Activated T-cell treated with anti-CD3 and anti-CD28 coated beads for 1 hour (primary cell): ENCODE data around the gene PRKCD.

Source experiments
- DNase-seq: peaks from one replicate; pipeline ENCODE4 v3.0.0-alpha.2; 2020; ENCODE audit warnings: low read depth

PRKCD gene

DNA sequence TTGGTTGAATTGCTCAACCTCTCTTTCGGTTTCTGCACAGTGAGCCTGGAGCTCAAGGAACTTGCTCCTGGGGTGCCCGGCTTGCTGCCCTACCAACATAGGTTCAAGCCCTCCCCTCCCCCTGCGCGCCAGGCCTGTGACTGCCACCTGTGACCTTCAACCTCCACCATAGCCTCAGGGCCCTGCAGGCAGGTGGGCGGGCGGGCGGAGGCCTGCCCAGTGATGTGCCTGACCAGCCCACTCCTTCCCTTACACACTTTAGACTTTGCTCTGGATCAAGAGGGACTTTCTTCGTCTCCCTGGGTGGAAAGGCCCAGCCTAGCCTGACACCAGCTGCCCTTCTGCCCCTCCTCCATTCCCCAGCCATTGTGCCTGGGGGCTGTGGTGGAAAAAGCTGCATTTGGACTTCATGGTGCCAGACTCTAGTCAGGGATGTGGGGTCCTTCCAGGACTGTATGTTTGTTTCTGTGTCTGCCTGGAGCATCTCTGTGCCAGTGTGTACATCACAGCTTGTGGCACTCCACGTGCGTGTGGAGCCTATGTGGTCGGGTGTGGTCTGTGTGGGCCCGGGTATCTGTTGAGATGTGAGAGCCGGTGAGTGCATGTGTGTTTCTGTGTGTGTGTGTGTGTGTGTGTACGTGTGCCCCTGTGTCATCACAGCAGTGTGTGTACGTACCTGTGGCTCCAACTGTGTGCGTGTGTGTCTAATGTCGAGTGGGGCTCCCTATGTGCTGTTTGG, 9.5 kb downstream of the PRKCD start:
- no peak for DNase-seq

DNA sequence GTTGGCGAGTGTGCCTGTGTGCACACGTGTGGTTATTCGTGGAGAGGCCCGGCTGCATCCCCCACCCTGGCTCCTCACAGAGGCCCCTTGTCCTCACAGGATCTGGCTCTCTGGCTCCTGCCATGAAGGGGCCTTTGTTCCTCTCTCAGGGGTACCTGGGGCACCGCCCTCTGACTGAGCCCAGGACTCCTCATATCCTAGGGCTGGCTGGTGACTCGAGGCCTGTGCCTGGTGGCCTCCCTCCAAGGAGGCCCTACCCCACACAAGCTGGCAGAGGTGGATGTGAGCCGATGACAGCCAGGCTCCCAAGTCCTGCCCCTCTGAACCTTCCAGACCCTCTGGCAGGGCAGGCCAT, 10.0 kb downstream of the PRKCD start:
- no peak for DNase-seq

DNA sequence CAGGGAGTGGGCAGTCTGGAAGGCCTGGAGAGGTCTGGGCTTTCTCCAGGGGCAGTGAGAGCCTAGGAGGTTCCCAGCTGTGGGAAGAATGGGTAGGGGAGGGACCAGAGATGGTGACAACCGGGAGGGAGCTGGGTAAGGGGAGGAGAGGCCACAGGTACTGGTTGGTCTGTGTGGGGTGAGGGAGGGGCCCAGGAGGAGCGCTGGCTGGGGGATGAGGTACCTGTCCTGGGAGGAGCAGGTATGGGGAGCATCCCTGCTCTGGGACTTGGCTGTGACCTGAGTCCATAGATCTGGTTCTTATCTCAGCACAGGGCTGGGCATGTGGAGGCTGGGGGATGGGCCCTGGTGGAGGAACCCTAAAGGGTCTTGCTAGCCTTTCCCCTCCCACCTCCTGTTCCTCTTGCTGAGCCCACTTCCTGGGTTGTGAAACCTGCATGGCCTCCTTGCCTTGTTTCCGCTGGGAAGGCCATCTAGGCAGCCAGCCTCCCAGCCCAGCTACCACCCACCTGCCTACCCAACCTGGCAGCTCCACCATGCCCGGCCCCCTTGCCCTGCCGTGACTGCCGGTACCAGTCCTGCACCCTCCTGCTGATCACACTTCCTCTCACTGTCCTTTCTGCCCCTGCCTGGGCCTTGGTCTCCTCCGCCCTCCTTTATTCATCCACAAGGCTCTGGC, 11.0 kb downstream of the PRKCD start:
- no peak for DNase-seq

DNA sequence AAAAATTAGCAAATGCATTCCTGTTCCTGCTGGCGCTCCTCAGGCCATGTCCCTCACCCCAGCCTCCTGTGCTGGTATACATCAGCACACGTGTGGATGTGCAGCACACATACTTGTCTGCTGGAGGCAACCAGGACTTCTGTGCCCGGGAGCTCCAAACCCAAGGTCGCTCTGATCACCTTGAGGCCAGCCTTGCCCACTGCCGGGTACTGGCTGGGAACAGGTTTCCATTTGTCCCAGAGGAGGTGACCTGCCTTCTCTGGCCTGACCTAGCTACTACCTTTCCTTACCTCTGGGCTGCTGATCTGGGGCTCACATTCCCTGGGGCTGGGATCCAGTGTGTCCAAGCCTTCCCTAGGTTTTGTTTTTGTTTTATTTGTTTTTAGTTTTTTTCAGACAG, 12.1 kb downstream of the PRKCD start:
- no peak for DNase-seq

DNA sequence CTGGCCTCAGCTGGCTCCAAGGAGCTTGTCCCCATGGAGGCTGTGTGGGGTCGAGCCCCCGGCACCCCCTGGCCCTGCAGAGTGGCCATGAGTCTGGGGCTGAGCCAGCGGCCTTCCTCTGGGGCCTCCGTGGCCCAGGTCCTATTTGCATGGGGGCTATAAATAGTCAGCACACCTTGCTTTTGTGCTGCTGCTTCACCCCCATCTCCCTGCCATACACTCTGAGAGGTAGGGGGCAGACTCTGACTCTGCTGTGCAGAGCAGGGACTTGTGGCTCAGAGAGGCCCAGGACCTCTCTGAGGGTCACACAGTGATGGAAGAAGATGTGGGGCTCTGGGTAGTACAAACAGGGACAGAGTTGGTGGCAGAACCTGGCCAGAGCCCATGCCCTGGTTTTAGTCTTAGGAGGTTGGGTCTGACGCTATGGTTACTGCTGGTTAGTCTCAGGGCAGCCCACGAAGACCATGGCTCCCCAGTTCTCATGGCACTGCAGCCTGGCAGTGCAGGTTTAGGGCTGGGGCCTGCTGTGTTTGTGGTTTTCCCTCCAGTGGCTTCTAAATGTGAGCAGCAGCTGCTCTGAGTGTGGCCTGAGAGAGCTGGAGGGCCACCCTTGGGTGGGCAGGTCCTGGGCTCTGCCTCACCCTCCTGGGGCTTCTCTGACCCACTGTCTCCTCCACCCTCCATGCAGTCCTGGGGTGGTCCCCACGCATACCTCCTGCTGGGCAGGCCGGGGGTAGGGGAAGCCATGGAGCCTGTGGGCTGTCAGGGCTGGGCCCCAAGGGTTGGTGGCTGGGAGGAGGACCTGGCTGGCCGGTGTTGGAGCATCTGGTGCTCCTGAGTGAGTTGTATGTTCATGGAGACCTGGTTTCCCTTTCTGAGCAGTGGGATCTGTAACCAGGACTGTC, 13.6 kb downstream of the PRKCD start:
- DNase-seq, result no peak

DNA sequence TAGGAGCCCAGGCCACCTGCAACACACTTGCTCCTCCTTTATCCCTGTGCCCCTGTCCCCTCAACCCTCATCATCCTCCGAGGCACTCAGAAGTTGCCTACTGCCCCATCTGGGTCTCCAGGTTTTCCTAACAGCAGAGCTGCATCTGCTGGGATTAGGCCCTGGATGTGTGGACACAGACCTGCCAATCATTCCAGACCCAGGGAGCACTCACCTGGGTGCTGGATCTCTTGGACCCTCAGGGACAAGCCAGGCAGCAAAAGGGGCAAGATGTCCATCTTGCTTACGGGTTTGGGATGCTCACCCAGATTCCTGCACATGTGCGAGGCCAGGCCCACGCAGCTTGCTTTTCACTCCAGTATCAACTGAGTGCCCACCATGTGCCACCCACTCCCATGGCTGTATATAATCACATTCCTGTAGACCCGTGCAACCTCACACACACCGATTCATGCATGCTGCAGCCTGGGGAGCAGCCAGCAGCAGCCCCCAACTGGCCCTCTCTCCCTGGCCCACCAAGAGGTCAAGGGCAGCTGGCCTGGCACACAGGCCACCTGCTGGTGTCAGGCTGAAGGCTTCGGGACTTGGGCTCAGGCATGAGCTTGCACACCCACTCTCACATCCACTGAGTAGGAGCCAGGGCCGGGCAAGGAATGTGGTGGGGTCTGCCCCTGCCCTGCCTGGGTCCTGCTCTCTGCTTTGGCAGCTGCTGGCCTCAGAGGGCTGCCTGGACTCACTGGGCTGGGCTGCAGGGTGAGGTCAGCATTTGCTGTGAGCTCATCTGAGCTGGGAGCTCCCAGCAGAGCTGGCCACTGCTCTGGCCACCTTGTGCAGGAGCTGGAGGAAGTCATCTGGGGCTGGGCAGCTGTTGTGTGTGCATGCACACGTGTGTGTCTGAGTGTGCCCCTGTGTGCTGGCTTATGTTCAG, 14.9 kb downstream of the PRKCD start:
- DNase-seq, result no peak

DNA sequence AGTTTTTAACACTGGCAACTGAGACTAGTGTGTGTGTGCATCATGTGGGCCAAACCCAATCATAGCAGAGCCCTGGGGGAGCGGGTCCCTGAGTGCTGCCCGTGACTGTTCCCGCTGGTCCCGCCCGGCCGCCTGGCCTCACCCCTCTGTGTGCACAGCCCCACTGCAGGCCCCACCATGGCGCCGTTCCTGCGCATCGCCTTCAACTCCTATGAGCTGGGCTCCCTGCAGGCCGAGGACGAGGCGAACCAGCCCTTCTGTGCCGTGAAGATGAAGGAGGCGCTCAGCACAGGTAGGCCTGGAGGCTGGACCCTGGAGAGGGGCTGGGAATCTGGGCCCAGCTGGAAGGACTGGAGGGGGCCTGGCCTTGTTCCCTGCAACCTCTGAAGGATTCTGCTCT, 17.2 kb downstream of the PRKCD start:
- DNase-seq, result no peak

DNA sequence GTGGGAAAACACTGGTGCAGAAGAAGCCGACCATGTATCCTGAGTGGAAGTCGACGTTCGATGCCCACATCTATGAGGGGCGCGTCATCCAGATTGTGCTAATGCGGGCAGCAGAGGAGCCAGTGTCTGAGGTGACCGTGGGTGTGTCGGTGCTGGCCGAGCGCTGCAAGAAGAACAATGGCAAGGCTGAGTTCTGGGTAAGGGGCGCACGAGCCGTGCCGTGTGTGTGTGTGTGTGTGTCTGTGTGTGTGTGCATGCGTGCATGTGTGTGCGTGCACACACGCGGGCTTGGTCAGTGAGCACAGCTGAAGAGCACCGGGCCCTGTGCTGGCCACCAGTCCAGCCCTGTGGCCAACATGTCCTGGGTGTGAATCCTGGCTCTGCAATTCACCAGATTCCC, 18.6 kb downstream of the PRKCD start:
- no peak for DNase-seq

DNA sequence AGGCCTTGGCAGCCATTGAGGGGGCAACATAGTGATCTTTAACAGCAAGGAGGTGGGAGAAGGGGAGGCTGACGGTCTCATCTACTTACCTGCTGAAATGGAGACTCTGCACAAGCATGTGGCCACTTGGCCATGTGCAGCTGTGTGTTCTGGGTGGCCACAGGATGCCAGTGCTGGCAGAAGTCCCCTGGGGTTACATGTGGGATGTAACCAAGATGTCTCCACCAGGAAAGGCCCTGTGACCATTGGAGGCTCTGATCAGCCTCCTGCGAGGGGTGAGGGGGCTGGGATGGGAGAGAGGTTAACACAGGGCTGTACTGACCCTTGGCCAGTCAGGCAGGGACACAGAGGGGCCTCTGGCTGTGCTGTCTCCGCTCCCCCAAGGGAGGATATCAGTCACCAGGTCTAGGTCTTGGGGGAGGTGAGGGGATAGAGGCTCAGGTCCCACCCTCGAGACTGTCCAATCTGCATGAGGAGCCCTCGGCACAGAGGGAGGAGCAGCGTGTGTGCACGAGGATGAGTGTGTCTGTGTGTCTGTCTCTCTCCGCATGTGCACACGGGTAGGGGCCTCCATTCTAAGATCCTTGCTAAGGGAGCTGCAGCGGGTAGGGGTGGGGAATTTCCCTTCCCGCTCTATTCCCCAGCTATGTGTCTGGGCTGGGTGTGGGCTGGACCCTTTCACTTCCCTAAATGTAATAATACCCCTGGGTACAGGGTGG, 19.5 kb downstream of the PRKCD start:
- no peak for DNase-seq

DNA sequence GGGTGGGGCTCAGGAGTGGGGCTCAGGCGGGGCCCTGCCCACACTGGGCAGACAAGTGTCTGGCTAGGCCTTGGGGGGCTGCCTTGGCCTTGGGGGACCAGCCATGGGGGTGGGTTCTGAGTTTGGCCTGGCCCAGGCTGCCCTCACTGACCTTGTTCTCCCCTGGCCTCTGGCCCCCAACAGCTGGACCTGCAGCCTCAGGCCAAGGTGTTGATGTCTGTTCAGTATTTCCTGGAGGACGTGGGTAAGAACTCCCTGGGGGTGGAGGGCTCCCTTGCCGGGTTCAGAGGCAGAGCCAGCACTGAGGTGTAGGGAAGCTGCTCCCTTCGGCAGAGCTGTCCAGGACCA, 20.0 kb downstream of the PRKCD start:
- DNase-seq, result no peak

DNA sequence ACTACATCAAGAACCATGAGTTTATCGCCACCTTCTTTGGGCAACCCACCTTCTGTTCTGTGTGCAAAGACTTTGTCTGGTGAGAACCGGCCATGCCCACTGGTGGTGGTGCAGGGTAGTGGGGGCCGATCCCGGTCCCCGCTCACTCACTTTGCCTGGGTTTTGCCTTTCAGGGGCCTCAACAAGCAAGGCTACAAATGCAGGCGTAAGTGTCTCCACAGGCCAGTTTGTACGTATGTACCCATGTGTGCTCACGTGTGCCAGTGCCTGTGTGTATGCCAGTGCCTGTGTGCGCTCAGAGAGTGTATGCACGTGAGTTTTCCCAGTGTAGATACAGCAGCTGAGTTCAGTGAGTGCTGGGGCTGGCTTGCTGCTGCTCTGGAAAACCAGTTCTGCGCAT, 20.5 kb downstream of the PRKCD start:
- DNase-seq, result no peak

DNA sequence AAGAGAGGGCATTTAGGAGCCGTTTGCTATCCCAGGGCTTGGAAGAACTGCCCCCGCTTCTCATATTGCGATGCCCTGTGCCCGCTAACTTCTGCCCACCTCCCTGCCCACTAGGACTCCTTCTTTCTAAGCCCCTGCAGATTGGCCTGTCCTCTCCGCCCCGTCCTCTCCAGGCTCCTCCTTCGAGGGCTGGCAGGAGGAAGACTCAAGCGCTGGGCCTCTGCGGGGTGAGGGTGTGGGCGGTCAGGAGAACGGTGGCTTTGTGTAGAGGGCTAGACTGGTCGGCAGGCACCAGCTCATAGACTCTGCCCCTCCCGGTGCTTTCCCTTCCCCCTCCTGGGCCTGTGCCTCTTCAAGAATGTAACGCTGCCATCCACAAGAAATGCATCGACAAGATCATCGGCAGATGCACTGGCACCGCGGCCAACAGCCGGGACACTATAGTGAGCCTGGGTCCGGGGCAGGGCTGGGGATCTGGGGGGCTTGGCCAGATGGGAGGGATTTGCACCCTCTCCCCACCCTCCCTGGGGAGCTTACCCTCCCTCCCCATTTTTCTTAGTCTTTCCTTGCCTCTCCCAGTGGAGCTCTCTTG, 21.9 kb downstream of the PRKCD start:
- DNase-seq, result no peak

DNA sequence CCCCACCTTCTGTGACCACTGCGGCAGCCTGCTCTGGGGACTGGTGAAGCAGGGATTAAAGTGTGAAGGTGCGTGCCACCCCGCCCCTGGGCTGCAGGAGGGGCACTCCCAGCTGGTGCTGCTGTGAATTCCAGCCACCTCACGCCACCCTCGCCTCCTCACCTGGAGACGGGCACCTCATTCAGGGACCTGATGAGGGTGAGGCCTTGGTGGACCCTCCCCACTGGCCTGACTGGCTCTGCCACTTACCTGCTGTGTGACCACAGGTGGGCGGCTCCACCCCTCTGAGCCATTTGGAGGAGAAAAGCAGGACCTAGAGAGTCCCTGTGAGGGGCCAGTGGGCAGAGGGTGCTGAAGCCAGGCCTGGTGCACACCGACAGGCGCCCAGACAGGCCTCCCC, 22.5 kb downstream of the PRKCD start:
- DNase-seq, result no peak

DNA sequence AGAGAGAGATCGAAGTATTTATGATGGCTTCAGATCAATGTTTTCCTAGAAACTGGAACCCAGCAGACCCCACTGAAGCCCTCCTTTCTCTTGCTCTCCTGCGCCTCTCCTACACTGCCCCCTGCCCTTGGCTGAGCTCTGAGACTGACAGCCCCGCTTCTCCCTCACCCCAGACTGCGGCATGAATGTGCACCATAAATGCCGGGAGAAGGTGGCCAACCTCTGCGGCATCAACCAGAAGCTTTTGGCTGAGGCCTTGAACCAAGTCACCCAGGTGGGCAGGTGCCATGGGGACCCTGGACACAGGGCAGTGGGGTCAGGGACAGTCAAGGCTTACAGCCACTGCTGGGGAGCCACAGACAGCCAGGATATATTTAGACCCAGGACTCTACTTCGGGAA, 23.7 kb downstream of the PRKCD start:
- DNase-seq, result no peak

DNA sequence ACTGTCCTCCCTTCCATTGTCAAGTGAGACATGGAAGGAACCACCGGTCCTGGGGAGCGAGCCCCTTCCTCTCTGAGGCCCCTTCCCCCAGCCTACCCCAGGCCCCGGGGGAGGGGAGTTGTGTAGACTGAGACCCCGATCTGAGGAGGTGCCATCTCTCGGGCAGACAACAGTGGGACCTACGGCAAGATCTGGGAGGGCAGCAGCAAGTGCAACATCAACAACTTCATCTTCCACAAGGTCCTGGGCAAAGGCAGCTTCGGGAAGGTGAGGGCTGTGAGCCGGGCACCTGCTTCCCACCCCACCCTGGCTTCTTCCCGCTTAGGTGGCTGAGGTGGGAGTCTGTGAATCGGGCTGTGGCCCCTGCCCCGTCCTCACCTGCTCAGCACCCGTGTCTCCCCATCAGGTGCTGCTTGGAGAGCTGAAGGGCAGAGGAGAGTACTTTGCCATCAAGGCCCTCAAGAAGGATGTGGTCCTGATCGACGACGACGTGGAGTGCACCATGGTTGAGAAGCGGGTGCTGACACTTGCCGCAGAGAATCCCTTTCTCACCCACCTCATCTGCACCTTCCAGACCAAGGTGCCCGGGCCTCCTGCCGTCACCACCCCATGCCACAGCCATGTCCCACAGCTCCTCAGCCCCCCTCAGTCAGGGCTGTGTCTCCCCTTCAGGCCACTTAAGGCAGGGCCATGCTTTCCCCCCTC, 24.9 kb downstream of the PRKCD start:
- DNase-seq, result no peak

DNA sequence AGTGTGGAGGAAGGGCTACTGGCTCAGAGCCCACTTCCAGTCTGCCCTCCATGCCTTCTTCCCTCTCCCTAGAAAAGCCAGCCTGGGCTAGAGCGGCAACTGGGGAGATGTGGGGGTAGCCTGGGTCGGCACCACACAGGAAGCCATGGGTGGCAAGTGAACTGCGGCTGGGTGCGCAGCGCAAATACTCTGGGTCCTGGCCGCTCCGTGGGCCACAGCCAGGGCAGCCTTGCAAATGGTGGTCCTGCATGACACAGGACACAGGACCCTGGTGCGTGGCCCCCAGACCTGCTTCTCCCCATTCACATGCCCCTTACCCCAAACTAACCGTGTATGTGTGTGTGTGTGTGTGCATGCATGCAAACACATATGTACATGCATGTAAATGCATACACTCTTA, 25.7 kb downstream of the PRKCD start:
- DNase-seq, result no peak

DNA sequence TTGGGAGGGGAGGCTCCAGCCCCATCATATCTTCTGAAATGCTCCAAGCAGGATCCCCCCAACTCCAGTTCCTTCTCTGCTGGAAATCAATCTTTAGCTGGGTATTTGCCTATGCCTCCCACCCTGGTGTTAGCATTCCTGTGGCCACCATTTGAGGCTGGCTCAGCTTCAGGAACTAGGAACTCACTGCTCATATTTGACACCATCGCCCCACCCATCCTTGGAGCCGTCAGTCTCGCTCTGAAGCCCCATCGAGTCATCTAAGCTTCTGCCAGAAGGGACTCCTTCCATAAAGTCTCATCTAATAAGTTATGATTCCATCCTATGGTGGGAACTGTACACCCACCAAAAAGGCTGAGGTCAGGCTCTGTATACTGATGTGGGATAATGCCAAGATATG, 26.4 kb downstream of the PRKCD start:
- no peak for DNase-seq

DNA sequence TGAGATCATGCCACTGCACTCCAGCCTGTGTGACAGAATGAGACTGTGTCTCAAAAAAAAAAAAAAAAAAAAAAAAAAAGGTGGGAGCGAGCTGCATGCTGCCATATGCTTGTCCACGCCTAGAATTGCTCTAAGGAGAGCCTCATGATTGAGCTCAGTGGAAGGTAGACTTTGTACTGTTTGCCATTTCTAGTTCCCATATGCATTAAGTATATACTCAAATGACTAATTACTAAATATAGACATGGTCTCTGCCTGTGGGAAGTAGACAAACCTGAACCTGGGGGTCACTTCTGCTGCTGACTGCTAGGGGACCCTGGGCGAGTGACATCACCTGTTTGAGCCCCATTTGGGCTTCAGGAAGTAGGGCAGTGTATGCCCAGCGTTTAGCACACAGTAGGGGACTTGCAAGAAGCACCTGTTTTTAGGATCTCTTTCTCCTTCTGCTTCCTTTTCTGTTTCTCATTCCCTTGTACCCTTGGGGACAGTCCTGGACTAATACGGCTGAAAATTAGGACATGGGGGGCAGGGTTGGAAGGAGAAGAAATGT, 27.2 kb downstream of the PRKCD start:
- DNase-seq, result no peak

DNA sequence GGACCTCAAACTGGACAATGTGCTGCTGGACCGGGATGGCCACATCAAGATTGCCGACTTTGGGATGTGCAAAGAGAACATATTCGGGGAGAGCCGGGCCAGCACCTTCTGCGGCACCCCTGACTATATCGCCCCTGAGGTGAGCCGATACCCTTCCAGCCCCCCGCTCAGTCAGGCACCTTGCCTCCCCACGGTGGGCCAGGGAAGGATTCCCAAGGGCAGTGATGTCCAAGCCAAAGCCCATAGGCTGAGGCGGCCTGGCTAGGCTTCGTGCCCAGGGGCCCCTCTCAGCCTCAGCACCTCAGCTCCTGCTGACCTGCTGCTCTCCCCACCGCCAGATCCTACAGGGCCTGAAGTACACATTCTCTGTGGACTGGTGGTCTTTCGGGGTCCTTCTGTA, 27.7 kb downstream of the PRKCD start:
- DNase-seq, result no peak

DNA sequence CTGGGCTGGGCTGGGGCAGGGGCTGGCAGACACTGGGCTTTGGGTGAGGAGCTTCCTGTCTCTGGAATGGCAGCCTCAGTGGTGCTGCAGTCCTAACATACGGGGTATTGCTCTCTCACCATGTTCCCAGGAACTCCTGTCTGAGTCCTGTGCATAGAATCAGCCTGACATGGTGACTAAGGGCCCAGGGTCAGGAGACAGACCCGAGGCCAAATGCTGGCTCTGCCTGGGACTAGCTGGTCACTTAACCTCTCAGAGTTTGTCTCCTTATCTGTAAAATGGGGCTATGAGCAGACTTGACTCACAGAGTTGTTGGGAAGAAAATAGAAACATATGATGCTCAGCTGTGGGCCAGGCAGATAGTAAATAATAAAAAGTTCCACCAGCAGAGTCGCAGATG, 28.3 kb downstream of the PRKCD start:
- DNase-seq, result no peak
